Nephron (organoid): ENCODE results near the gene RPLP2.

Experiments used
- H3K27ac Mint-ChIP-seq, 3 experiments: 2 replicates each; pipeline ENCODE4 v1.8.0; 2020; ENCODE audit warnings: mixed read lengths in 3 of 3, mild to moderate bottlenecking in 2 of 3, moderate library complexity in 1 of 3
- H3K27me3 Mint-ChIP-seq: 2 replicates; pipeline ENCODE4 v1.8.0; 2021; ENCODE audit warnings: low read depth, mild to moderate bottlenecking, moderate library complexity, mixed read lengths
- H3K36me3 Mint-ChIP-seq: 2 replicates; pipeline ENCODE4 v1.8.0; 2020; ENCODE audit warnings: low read depth, mixed read lengths
- H3K4me1 Mint-ChIP-seq: 2 replicates; pipeline ENCODE4 v1.8.0; 2020; ENCODE audit warnings: mixed read lengths
- H3K4me3 Mint-ChIP-seq, 3 experiments: 2 replicates each; pipeline ENCODE4 v1.8.0; 2020; ENCODE audit warnings: mild to moderate bottlenecking in 3 of 3, mixed read lengths in 3 of 3, moderate library complexity in 2 of 3
- H3K9me3 Mint-ChIP-seq: 2 replicates; pipeline ENCODE4 v1.8.0; 2020; ENCODE audit warnings: mixed read lengths
- CTCF ChIP-seq, 3 experiments: fragments of 200-600 bp; sonication (generic); IDR thresholded peaks; one replicate each; pipeline ENCODE4 v1.5.0; 2021; ENCODE audit warnings: antibody characterized with exemption in 3 of 3; ENCODE audit not compliant: unreplicated experiment in 3 of 3

Gene RPLP2

GRCh38 chr11:826836-827145, 17.0 kb downstream of the RPLP2 start:
- Mint-ChIP-seq H3K27ac (peak overlapping the region in 2 of 3 experiments; percentile 60 to 84), H3K4me1 (peaks cover 34% of the 10 kb centered on the region)

GRCh38 chr11:827146-827896, 17.6 kb downstream of the RPLP2 start:
- Mint-ChIP-seq H3K27me3 (peaks cover 45% of the 10 kb centered on the region), H3K4me3 (peak overlapping the region; percentile 73 to 79 (median 78)), H3K36me3 (peaks cover 8% of the 10 kb centered on the region), H3K9me3 (no peaks in the 10 kb centered on the region), H3K27ac (peak overlapping the region; percentile 29 to 75 (median 75)), H3K4me1 (peaks cover 37% of the 10 kb centered on the region)
- TF ChIP-seq CTCF (IDR thresholded peaks at IDR 0.05; ENCODE audit: unreplicated experiment in 3 of 3) = no peak

More at GRCh38 chr11:826836-827145, 17.0 kb downstream of the RPLP2 start:
- Mint-ChIP-seq H3K36me3 (peaks cover 8% of the 10 kb centered on the region), H3K9me3 (no peaks in the 10 kb centered on the region), H3K27me3 (peaks cover 42% of the 10 kb centered on the region), H3K4me3 (peak overlapping the region; percentile 71 to 78 (median 71))
- no peak for TF ChIP-seq CTCF (IDR thresholded peaks at IDR 0.05; ENCODE audit: unreplicated experiment in 3 of 3)

GRCh38 chr11:827897-828192, 18.1 kb downstream of the RPLP2 start, which contains the start of gene CRACR2B:
Gene CRACR2B, plus strand, starts transcription at chr11:827919. Its CDS starts 689 bp downstream, at chr11:828608.
- H3K27me3 Mint-ChIP-seq = peaks cover 45% of the 10 kb centered on the region
- peaks cover 37% of the 10 kb centered on the region for H3K4me1 Mint-ChIP-seq
- H3K4me3 Mint-ChIP-seq = peak within 1 kb of the TSS; percentile 73 to 79 (median 78)
- no peaks in the 10 kb centered on the region for H3K9me3 Mint-ChIP-seq
- peak within 1 kb of the TSS; percentile 29 to 84 (median 75) for H3K27ac Mint-ChIP-seq
- no peak for TF ChIP-seq CTCF (IDR thresholded peaks at IDR 0.05; ENCODE audit: unreplicated experiment in 3 of 3)
- peaks cover 8% of the 10 kb centered on the region for H3K36me3 Mint-ChIP-seq

GRCh38 chr11:828506-829175, 18.9 kb downstream of the RPLP2 start:
- no peaks in the 10 kb centered on the region for H3K9me3 Mint-ChIP-seq
- H3K4me1 Mint-ChIP-seq = peaks cover 37% of the 10 kb centered on the region
- peaks cover 8% of the 10 kb centered on the region for H3K36me3 Mint-ChIP-seq
- H3K4me3 Mint-ChIP-seq = peak overlapping the region; percentile 73 to 79 (median 78)
- H3K27me3 Mint-ChIP-seq = peaks cover 45% of the 10 kb centered on the region
- H3K27ac Mint-ChIP-seq = peak overlapping the region; percentile 29 to 75 (median 75)
- TF ChIP-seq CTCF (IDR thresholded peaks at IDR 0.05; ENCODE audit: unreplicated experiment in 3 of 3) = no peak

- Mint-ChIP-seq H3K4me1 (peaks cover 37% of the 10 kb centered on the region), H3K9me3 (no peaks in the 10 kb centered on the region), H3K4me3 (peak overlapping the region; percentile 63 to 78 (median 70)), H3K27me3 (peaks cover 45% of the 10 kb centered on the region), H3K36me3 (peaks cover 8% of the 10 kb centered on the region), H3K27ac (peak overlapping the region in 2 of 3 experiments; percentile 25 to 51)
- TF ChIP-seq CTCF (IDR thresholded peaks at IDR 0.05; ENCODE audit: unreplicated experiment in 3 of 3) = no peak
Measured at GRCh38 chr11:829176-829846, 19.5 kb downstream of the RPLP2 start.
